ENCODE results near the gene TEKT3. TPM values are rescaled to one million over a fixed set of nuclear protein-coding genes. Genes with fewer than 3 reads are reported as not detected.

TEKT3 gene
- total RNA-seq, result not detected in 2 replicates

- Histone ChIP-seq H3K4me3 (ENCODE audit: low read depth, low read length) (peak within 1 kb of the TSS; percentile 14), H3K27me3 (ENCODE audit: control insufficient read depth, insufficient read depth, low read length) (peaks cover 11% of the 10 kb centered on the region)
- peak; percentile 35 for DNase-seq (ENCODE audit: low read depth)
Measured at GRCh38 chr17:15341385-15341849, at the start of gene TEKT3. Gene TEKT3 (minus strand): TSS chr17:15341597. CDS start chr17:15331585, 10,012 bp downstream.

DNA sequence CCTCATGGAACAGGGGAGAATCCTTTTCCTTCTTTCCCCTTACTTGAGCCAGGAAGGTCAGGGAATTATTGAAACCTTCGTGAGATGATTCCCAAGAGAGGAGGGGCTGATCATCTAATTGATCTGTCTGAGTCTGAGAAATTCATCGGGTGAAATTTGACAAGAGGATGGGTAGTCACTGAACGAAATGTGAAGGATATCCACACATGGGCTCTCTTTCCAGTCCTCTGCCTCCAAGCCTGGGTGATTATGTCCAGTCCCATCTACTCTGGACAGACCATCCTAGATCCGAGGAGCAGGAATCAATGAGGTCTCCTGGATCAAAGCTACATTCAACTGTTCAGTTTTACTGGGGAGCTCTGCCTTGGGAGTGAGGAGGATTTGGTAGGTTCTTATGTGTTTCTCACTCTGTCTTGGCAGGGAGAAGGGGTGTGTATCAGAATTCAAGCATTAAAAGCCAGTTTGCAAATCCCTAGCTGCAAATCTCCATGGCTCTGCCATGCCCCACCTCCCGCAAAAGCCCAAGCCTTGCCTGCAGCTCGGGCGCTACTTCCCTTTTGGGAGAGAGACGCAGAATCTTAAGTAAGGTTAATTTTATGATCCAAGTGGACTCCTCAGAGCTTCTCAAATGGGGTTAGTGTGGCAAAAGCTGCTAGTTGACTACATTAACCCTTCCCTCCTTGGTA is 47.1 kb upstream of the TEKT3 start:
- H3K27me3 ChIP-seq (ENCODE audit: control insufficient read depth, insufficient read depth, low read length), result no peaks in the 10 kb centered on the region
- H3K36me3 ChIP-seq (ENCODE audit: control insufficient read depth, insufficient read depth, low read length), result no peaks in the 10 kb centered on the region
- TF ChIP-seq, protein P1, sequence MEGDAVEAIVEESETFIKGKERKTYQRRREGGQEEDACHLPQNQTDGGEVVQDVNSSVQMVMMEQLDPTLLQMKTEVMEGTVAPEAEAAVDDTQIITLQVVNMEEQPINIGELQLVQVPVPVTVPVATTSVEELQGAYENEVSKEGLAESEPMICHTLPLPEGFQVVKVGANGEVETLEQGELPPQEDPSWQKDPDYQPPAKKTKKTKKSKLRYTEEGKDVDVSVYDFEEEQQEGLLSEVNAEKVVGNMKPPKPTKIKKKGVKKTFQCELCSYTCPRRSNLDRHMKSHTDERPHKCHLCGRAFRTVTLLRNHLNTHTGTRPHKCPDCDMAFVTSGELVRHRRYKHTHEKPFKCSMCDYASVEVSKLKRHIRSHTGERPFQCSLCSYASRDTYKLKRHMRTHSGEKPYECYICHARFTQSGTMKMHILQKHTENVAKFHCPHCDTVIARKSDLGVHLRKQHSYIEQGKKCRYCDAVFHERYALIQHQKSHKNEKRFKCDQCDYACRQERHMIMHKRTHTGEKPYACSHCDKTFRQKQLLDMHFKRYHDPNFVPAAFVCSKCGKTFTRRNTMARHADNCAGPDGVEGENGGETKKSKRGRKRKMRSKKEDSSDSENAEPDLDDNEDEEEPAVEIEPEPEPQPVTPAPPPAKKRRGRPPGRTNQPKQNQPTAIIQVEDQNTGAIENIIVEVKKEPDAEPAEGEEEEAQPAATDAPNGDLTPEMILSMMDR (IDR thresholded peaks at IDR 0.05; ENCODE audit: insufficient read depth, low read length, severe bottlenecking), result no peak
- no peak overlapping the region for H3K4me3 ChIP-seq (ENCODE audit: low read depth, low read length)
- no peak for DNase-seq (ENCODE audit: low read depth)
- no peak for FAIRE-seq

More at GRCh38 chr17:15341385-15341849, at the start of gene TEKT3:
- H3K36me3 ChIP-seq (ENCODE audit: control insufficient read depth, insufficient read depth, low read length), result no peaks in the 10 kb centered on the region
- TF ChIP-seq, protein P1 (IDR thresholded peaks at IDR 0.05; ENCODE audit: insufficient read depth, low read length, severe bottlenecking), result no peak
- no peak for FAIRE-seq

- TF ChIP-seq, protein P1 (IDR thresholded peaks at IDR 0.05; ENCODE audit: insufficient read depth, low read length, severe bottlenecking), result no peak
- no peak overlapping the region for H3K4me3 ChIP-seq (ENCODE audit: low read depth, low read length)
- H3K36me3 ChIP-seq (ENCODE audit: control insufficient read depth, insufficient read depth, low read length), result no peaks in the 10 kb centered on the region
- FAIRE-seq (no peak), DNase-seq (ENCODE audit: low read depth) (no peak)
- H3K27me3 ChIP-seq (ENCODE audit: control insufficient read depth, insufficient read depth, low read length), result no peaks in the 10 kb centered on the region
Measured at GRCh38 chr17:15386083-15386482, 44.7 kb upstream of the TEKT3 start.

DNA sequence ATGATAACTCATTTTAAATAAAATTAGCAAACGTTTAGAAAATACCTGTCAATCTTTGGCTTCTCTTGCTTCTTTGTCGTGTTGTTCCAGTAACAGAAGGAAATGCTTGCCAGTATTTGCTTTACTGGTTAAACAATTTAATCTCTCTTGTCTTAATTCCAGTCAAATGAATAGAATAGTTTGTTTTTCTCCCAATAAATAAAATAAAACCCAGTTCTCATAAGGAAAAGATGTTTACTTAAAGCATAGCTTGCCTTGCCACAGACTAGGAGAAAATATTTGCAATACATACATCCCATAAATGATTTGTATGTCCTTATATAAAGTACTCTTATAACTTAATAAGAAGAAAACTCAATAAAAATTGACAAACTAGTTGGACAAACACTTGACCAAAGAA is 43.9 kb upstream of the TEKT3 start:
- TF ChIP-seq, protein P1 (IDR thresholded peaks at IDR 0.05; ENCODE audit: insufficient read depth, low read length, severe bottlenecking), result no peak
- Histone ChIP-seq H3K4me3 (ENCODE audit: low read depth, low read length) (no peak overlapping the region), H3K36me3 (ENCODE audit: control insufficient read depth, insufficient read depth, low read length) (no peaks in the 10 kb centered on the region), H3K27me3 (ENCODE audit: control insufficient read depth, insufficient read depth, low read length) (no peaks in the 10 kb centered on the region)
- FAIRE-seq (no peak), DNase-seq (ENCODE audit: low read depth) (no peak)

- H3K4me3 ChIP-seq (ENCODE audit: low read depth, low read length), result no peak overlapping the region
- DNase-seq (ENCODE audit: low read depth) (no peak), FAIRE-seq (no peak)
Measured at GRCh38 chr17:15384142-15384787, 42.9 kb upstream of the TEKT3 start.

More at GRCh38 chr17:15384142-15384787, 42.9 kb upstream of the TEKT3 start:
- Histone ChIP-seq H3K36me3 (ENCODE audit: control insufficient read depth, insufficient read depth, low read length) (no peaks in the 10 kb centered on the region), H3K27me3 (ENCODE audit: control insufficient read depth, insufficient read depth, low read length) (no peaks in the 10 kb centered on the region)
- TF ChIP-seq, protein P1 (IDR thresholded peaks at IDR 0.05; ENCODE audit: insufficient read depth, low read length, severe bottlenecking), result no peak

Measured in bronchial epithelial cell (primary cell).